Mesendoderm (in vitro differentiated cells): Measurements from ENCODE around the gene ZBTB7C.

Experiments used
- DNase-seq: peaks from one replicate; pipeline ENCODE4 v3.0.0; 2013
- H2AK5ac ChIP-seq: 2 replicates; pipeline ENCODE4 v1.6.1; 2013; ENCODE audit warnings: low read length, inconsistent platforms
- H2BK120ac ChIP-seq: 2 replicates; pipeline ENCODE4 v1.6.1; 2013; ENCODE audit warnings: low read depth, mild to moderate bottlenecking, low read length, moderate library complexity, mixed read lengths
- H2BK15ac ChIP-seq: replicated peaks from 2 replicates; pipeline ENCODE4 v1.6.1; 2013; ENCODE audit warnings: low read depth, mild to moderate bottlenecking, moderate library complexity
- H2BK5ac ChIP-seq: 2 replicates; pipeline ENCODE4 v1.6.1; 2013; ENCODE audit warnings: low read length, inconsistent platforms
- H3K18ac ChIP-seq: 2 replicates; pipeline ENCODE4 v1.6.1; 2013; ENCODE audit warnings: mild to moderate bottlenecking, low read length, mixed read lengths
- H3K23ac ChIP-seq: one replicate; pipeline ENCODE4 v1.6.1; 2013; ENCODE audit warnings: low read length
- H3K27ac ChIP-seq: 2 replicates; pipeline ENCODE4 v1.5.1; 2013; ENCODE audit warnings: low read depth, mild to moderate bottlenecking, inconsistent platforms, low read length, moderate library complexity
- H3K27me3 ChIP-seq: 2 replicates; pipeline ENCODE4 v1.6.1; 2013; ENCODE audit warnings: low read length, control low read depth, mild to moderate bottlenecking, inconsistent platforms; ENCODE audit not compliant: insufficient read depth, poor library complexity
- H3K36me3 ChIP-seq: 2 replicates; pipeline ENCODE4 v1.6.1; 2013; ENCODE audit warnings: low read length, inconsistent platforms; ENCODE audit not compliant: control insufficient read depth, insufficient read depth
- H3K4ac ChIP-seq: one replicate; pipeline ENCODE4 v1.6.1; 2013; ENCODE audit warnings: low read depth, mild to moderate bottlenecking, low read length, moderate library complexity
- H3K4me1 ChIP-seq: 2 replicates; pipeline ENCODE4 v1.6.1; 2013; ENCODE audit warnings: low read depth, low read length, inconsistent platforms; ENCODE audit not compliant: control insufficient read depth
- H3K4me2 ChIP-seq: 2 replicates; pipeline ENCODE4 v1.6.1; 2013; ENCODE audit warnings: low read length
- H3K4me3 ChIP-seq: 2 replicates; pipeline ENCODE4 v1.5.1; 2013; ENCODE audit warnings: mild to moderate bottlenecking, low read length
- H3K56ac ChIP-seq: one replicate; pipeline ENCODE4 v1.6.1; 2013; ENCODE audit warnings: low read length
- H3K79me1 ChIP-seq: 2 replicates; pipeline ENCODE4 v1.6.1; 2013; ENCODE audit warnings: low read length, inconsistent platforms
- H3K79me2 ChIP-seq: 2 replicates; pipeline ENCODE4 v1.6.1; 2013; ENCODE audit warnings: mild to moderate bottlenecking, low read length; ENCODE audit not compliant: control insufficient read depth, insufficient read depth
- H3K9ac ChIP-seq: 2 replicates; pipeline ENCODE4 v1.6.1; 2013; ENCODE audit warnings: low read length, inconsistent platforms
- H4K5ac ChIP-seq: one replicate; pipeline ENCODE4 v1.6.1; 2013; ENCODE audit warnings: low read length
- H4K8ac ChIP-seq: one replicate; pipeline ENCODE4 v1.6.1; 2013; ENCODE audit warnings: low read depth, mild to moderate bottlenecking, control low read depth, low read length, moderate library complexity
- WGBS: extraction: QIAGEN DNeasy Blood & Tissue Kit; methylation state at CpG from one replicate; pipeline ENCODE4 v1.1.7; 2013; ENCODE audit warnings: low lambda C conversion rate, missing lambda C conversion rate; ENCODE audit not compliant: insufficient coverage; ENCODE audit errors: extremely low coverage; 5-methylcytosine and 5-hydroxymethylcytosine counted together

ZBTB7C gene

GRCh38 chr18:48033790-48034650, 375.2 kb downstream of the ZBTB7C start:
- H2AK5ac ChIP-seq: no peak overlapping the region
- no peak overlapping the region for H3K4me3 ChIP-seq
- no peak overlapping the region for H3K9ac ChIP-seq
- H3K56ac ChIP-seq: no peak overlapping the region
- H3K79me1 ChIP-seq: no peaks in the 10 kb centered on the region
- no peak overlapping the region for H3K23ac ChIP-seq
- no peak overlapping the region for H2BK120ac ChIP-seq
- no peak overlapping the region for H4K8ac ChIP-seq
- H3K79me2 ChIP-seq: no peaks in the 10 kb centered on the region
- H3K4me1 ChIP-seq: no peaks in the 10 kb centered on the region
- no peak overlapping the region for H3K4ac ChIP-seq
- H3K36me3 ChIP-seq: no peaks in the 10 kb centered on the region
- no CpG with 5 or more reads among the region's 9 CpGs for WGBS
- H3K4me2 ChIP-seq: no peak overlapping the region
- no peak overlapping the region for H4K5ac ChIP-seq
- no peak overlapping the region for H2BK15ac ChIP-seq
- no peak overlapping the region for H3K18ac ChIP-seq
- no peak for DNase-seq
- H3K27ac ChIP-seq: no peak overlapping the region
- no peaks in the 10 kb centered on the region for H3K27me3 ChIP-seq
- no peak overlapping the region for H2BK5ac ChIP-seq

GRCh38 chr18:48032876-48033789, 376.1 kb downstream of the ZBTB7C start:
- no CpG with 5 or more reads among the region's 3 CpGs for WGBS
- no peak overlapping the region for H3K4ac ChIP-seq
- H2BK120ac ChIP-seq: no peak overlapping the region
- H3K27me3 ChIP-seq: no peaks in the 10 kb centered on the region
- no peak overlapping the region for H3K4me2 ChIP-seq
- H3K4me1 ChIP-seq: no peaks in the 10 kb centered on the region
- no peak overlapping the region for H3K56ac ChIP-seq
- H3K79me2 ChIP-seq: no peaks in the 10 kb centered on the region
- no peaks in the 10 kb centered on the region for H3K36me3 ChIP-seq
- H2BK15ac ChIP-seq: no peak overlapping the region
- H3K4me3 ChIP-seq: no peak overlapping the region
- H3K23ac ChIP-seq: no peak overlapping the region
- H4K5ac ChIP-seq: no peak overlapping the region
- H2AK5ac ChIP-seq: no peak overlapping the region
- no peak overlapping the region for H3K9ac ChIP-seq
- no peak overlapping the region for H4K8ac ChIP-seq
- H3K79me1 ChIP-seq: no peaks in the 10 kb centered on the region
- H3K27ac ChIP-seq: no peak overlapping the region
- no peak overlapping the region for H3K18ac ChIP-seq
- no peak overlapping the region for H2BK5ac ChIP-seq
- DNase-seq: no peak

- Histone ChIP-seq H2BK5ac (no peak overlapping the region), H3K27me3 (no peaks in the 10 kb centered on the region), H3K4ac (no peak overlapping the region), H3K79me2 (no peaks in the 10 kb centered on the region), H3K36me3 (no peaks in the 10 kb centered on the region), H3K23ac (no peak overlapping the region), H2BK15ac (no peak overlapping the region), H3K9ac (no peak overlapping the region), H2BK120ac (no peak overlapping the region), H3K56ac (no peak overlapping the region), H3K79me1 (no peaks in the 10 kb centered on the region), H3K4me3 (no peak overlapping the region), H4K5ac (no peak overlapping the region), H2AK5ac (no peak overlapping the region), H4K8ac (no peak overlapping the region), H3K27ac (no peak overlapping the region), H3K18ac (no peak overlapping the region), H3K4me1 (no peaks in the 10 kb centered on the region), H3K4me2 (no peak overlapping the region)
- no CpG with 5 or more reads among the region's 5 CpGs for WGBS
- no peak for DNase-seq
These were observed 377.5 kb downstream of the ZBTB7C start for GRCh38 chr18:48031641-48032040.

GRCh38 chr18:48030616-48031480, 378.3 kb downstream of the ZBTB7C start:
- Histone ChIP-seq H3K4me3 (no peak overlapping the region), H4K5ac (no peak overlapping the region), H3K18ac (no peak overlapping the region), H3K79me1 (no peaks in the 10 kb centered on the region), H3K4me2 (no peak overlapping the region), H3K27me3 (no peaks in the 10 kb centered on the region), H2BK5ac (no peak overlapping the region), H3K4ac (no peak overlapping the region), H3K36me3 (no peaks in the 10 kb centered on the region), H3K9ac (no peak overlapping the region), H4K8ac (no peak overlapping the region), H3K79me2 (no peaks in the 10 kb centered on the region), H3K56ac (no peak overlapping the region), H3K27ac (no peak overlapping the region), H2BK120ac (no peak overlapping the region), H2AK5ac (no peak overlapping the region), H2BK15ac (no peak overlapping the region), H3K4me1 (no peaks in the 10 kb centered on the region), H3K23ac (no peak overlapping the region)
- peak; percentile 79 for DNase-seq
- no CpG with 5 or more reads among the region's 4 CpGs for WGBS

- H3K4ac ChIP-seq: no peak overlapping the region
- H3K9ac ChIP-seq: no peak overlapping the region
These were observed 379.7 kb downstream of the ZBTB7C start for GRCh38 chr18:48029296-48029986.

More at GRCh38 chr18:48029296-48029986, 379.7 kb downstream of the ZBTB7C start:
- no peak overlapping the region for H3K4me3 ChIP-seq
- no peak overlapping the region for H3K18ac ChIP-seq
- WGBS: no CpG with 5 or more reads among the region's 62 CpGs
- no peak overlapping the region for H2BK120ac ChIP-seq
- H3K79me2 ChIP-seq: no peaks in the 10 kb centered on the region
- no peak overlapping the region for H3K4me2 ChIP-seq
- no peak overlapping the region for H3K23ac ChIP-seq
- no peak overlapping the region for H2BK5ac ChIP-seq
- no peak overlapping the region for H2AK5ac ChIP-seq
- no peak overlapping the region for H4K8ac ChIP-seq
- H2BK15ac ChIP-seq: no peak overlapping the region
- no peak for DNase-seq
- H3K27ac ChIP-seq: no peak overlapping the region
- no peaks in the 10 kb centered on the region for H3K79me1 ChIP-seq
- H3K36me3 ChIP-seq: no peaks in the 10 kb centered on the region
- H4K5ac ChIP-seq: no peak overlapping the region
- no peaks in the 10 kb centered on the region for H3K4me1 ChIP-seq
- no peaks in the 10 kb centered on the region for H3K27me3 ChIP-seq
- no peak overlapping the region for H3K56ac ChIP-seq
